GM18861 (cell line): ENCODE measurements around the gene GTPBP1.

ENCODE experiments used
- ATAC-seq: cut with Tn5 transposase; IDR thresholded peaks from one replicate; pipeline ENCODE4 v1.9.1; 2021; ENCODE audit not compliant: unreplicated experiment

GTPBP1 gene

DNA sequence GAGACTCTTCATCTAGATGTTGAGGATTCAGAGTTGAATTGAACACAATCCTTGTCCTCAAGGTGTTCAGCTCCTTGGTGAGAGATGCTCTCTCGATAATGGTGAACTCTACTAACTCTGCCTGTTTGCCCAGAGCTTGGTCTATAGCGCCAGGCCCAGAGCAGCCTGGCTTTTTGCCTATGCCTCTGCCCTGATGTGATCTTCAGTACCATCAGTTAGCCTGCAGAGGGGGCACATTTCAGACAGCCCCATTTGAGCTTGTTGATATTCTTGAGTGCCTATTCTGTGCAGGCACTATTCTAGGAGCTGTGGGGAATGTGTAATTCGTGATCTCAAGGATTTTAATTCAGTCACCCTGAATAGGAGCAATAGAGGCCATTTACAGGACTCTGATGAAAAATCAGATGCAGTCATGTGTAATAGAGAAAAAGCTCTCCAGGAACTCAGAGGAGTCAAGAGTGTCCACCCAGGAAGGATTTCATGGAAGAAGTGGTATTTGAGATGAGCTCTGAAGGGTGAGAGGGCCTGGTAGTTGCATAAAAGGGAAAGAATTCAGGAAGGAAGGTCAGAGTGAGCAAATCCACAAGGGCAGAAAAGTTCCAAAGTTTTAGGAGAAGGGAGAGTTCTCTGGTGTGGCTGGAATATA is 19.3 kb downstream of the GTPBP1 start:
- ATAC-seq: no peak

DNA sequence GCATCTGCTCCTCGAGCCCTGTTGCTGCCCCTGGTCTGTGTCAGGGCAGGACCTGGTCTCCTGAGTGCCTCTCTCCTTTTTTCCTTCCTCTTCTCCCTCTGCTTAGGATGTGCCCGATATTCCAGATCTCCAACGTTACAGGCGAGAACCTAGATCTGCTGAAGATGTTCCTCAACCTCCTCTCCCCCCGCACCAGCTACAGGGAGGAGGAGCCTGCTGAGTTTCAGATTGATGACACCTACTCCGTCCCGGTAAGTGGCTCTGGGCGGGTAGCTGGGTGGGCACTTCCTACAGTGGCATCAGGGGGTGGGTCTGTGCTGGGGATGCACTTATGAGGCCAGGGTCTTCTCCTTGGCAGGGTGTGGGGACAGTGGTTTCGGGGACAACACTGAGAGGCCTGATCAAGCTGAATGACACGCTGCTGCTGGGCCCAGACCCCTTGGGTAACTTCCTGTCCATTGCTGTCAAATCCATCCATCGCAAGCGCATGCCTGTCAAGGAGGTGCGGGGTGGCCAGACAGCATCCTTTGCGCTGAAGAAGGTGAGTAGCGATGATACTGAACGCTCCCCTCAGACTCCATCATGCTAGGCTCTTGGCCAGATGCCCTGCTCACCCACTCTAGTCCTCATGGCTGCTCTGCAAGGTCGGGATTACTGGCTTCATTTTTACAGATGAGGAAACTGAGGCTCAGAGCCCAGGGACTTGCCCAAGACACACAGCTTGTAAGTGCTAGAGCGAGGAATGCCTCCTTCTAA is 20.3 kb downstream of the GTPBP1 start:
- ATAC-seq: no peak

DNA sequence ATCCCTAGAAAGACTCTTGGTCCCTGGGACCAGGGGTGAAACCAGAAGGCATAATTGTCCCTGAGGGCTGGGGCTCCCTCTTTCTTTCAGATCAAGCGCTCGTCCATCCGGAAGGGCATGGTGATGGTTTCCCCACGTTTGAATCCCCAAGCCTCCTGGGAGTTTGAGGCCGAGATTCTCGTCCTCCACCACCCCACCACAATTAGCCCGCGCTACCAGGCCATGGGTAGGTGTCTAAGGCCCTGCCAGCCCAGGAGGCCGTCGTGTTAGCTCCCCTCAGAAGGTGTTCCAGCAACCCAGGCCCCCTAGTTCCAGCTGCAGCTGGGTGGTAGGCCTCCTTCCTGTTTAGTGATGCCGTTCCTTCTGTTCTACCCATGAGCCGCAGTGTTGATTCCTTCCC is 21.4 kb downstream of the GTPBP1 start:
- no peak for ATAC-seq

DNA sequence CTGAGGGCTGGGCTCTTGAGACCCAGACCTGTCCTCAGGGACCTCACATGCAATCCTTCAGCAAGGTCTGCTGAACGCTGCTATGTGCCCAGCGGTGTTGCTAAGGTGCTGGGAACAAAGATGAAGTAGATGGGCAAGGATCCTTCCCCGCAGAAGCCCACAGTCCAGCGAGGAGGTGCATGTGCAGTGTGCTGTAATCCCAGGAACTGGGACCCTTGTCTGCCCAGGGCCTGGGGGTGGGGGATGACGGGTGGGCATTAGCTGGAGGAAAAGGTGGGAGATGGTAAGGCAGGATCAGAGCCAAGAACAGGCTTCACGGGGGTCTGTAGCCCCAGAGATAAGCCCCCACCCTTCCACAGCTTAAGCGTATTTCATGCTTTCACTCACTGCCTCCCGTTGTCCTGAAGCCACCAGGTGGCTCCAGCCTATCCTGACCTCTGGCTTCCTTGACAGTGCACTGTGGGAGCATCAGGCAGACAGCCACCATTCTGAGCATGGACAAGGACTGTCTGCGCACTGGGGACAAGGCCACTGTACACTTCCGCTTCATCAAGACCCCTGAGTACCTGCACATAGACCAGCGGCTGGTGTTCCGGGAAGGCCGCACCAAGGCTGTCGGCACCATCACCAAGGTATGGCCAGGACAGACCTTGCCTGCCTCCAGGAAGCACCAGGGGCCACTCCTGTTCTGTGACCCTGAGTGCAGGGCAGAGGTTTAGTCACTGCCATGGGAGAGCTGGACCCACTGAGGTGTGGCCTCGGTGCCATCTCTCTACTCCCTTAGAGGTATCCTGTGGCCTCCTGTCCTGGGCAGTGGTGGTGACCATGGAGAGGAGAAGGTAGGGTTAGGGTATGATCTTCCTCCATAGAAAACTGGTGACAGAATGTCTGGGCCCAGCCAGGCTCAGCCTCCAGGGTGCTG is 22.0 kb downstream of the GTPBP1 start:
- no peak for ATAC-seq

DNA sequence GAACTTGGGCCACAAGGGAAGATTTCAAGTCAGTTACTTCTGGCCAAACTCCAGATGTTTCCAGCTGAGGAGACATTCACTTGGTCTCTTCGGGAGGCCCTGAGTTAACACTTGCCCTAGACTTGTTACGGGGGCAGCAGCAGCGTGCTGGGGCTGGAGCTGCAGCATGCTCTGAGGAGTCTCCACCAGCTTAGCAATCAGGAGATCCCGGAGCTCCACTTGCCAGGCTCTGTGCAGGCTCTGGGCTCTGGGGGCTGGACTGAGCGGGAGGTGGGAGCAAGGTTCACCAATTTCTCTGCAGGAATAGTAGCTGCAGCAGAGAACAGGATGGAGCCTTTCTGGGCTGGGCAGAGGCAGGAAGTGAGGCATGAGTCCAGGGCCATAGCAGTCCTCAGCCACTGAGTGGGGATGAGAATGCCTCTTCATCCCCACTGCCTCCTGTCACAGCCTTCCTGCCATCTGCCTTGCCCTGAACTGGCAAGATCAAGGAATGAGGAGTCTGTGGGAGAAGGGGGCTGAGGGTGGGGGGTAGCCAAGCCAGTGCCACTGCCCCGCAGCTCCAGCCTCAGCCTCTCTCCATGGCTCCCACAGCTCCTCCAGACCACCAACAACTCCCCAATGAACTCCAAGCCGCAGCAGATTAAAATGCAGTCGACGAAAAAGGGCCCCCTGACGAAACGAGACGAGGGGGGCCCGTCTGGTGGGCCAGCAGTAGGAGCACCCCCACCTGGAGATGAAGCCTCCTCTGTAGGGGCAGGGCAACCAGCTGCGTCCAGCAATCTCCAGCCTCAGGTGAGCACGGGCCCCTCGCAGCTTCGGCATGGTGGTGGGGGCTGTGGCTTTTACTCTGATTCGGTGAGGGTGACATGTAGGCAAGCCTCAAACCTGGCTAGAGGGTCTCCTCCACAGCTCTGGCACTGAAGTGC is 23.4 kb downstream of the GTPBP1 start:
- ATAC-seq: no peak

DNA sequence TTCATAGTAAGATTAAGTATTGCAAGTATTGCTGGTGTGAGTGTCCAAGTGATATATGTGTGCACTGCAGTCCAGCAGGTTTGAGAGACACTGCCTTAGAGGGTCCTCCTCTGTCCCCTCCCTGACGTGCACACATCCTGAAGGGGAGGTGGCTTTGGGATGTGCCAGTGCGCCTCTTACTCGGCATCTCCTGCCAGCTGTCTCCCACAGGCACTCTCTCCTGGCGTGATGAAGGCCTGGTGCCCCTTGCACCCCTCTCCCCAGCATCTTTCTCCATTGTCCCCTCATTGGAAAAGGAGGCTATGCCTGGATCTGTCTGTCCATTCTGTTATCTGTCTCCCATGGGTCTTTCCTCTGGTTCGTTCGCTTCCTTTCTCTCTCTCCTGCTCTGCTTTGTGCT is 24.2 kb downstream of the GTPBP1 start:
- no peak for ATAC-seq

DNA sequence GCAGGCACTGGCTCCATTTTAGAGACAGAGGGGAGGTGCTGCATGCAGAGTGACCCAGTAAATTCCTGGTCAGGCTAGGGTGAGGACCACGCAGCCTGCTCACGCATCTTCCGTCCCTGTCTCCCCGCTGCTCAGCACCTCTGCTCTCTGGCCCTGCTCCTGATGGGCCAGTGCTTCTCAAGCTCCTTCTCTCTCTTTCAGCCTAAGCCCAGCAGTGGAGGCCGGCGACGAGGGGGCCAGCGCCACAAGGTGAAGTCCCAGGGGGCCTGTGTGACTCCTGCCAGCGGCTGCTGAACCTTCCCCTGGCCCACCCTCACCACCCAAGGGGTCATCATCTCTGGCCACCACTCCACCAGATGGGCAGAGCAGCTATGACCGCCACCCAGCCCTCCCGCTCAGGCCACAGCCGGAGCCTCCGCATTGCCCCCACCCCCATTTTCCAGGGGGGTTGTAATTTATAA is 24.7 kb downstream of the GTPBP1 start:
- ATAC-seq: no peak

DNA sequence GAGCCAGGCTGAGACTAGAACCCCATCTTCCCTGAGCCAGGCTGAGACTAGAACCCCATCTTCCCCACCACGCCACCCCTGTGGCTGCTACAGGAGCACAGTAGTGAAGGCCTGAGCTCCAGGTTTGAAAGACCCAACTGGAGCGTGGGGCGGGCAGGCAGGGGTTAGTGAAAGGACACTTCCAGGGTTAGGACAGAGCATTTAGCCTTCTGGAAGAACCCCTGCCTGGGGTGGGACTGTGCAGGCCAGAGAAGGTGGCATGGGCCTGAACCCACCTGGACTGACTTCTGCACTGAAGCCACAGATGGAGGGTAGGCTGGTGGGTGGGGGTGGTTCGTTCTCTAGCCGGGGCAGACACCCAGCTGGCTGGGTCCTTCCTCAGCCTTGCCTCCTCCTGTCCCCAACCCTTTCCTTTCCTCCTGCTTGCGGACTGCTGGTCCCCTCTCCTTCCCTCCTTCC is 26.0 kb downstream of the GTPBP1 start:
- ATAC-seq: no peak

DNA sequence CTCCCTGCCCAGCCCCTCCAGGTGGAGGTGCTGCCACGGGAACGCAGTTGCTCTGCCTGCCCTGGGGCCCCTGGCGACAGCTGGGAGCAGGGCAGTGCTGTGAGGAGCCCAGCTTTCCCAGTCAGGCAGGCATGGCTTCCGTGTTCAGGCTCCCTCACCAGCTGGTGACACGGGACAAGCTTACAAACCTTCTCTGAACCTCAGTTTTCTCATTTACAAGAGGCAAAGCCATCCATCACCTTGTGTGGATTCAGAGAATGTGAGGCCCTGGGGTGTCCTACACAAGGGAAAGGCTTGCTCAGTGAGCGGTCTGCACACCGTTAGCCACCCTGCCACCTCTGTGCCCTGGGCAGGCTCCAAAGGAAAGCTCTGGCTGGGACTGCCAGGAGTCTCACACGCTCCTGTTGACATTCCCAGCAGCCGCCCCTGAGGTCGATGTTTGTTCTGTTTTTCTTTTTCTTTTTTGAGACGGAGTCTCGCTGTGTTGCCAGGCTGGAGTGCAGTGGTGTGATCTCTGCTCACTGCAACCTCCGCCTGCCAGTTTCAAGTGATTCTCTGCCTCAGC is 26.6 kb downstream of the GTPBP1 start:
- ATAC-seq: no peak

DNA sequence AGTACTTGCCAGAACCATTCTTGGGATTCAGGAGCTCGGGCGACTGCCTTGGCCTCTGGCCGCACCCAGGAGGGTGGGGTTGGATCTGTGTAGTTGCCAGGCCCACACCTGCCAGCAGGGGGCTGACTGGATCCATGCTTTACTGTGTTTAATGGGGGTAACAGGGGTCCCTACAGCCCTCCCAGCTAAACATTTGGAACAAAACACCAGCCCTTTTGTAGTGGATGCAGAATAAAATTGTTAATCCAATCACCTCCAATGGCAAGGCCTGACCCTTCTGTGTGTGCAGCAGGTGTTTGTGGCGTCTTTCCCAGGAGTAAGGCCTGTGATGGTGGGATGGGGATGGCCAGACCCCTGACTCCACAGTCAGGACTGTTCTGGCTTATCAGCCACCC is 27.6 kb downstream of the GTPBP1 start:
- no peak for ATAC-seq

DNA sequence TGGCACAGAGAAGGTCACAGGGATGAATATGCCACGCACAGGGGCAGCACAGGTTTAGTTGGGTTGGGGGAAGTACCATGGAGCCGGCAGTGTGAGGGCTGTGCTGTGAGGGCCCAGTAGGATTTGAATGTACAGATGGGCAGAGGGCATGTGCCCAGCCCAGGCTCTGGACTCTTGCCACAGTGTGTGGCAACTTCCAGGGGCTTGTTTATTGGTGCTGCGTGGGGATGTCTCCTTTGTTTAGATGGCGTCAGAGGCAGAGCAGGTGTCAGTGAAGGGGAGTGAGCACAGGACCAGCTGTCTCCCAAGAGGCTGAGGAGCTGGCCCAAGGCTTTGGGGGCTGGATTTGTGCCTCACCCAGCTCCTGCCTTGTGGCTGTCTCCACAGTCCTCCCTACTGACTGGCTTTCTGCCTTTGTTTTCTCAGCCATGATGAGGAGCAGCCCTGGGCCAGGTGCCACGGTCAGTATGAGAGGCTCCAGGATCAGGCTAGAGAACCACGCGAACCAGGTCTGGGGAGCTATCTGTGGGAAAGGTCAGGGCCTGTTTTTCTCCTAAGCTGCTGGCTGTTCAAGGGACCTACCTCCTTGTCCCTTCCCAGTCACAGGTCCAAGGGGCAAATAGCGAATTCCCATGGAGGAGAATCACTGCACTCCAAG is 28.1 kb downstream of the GTPBP1 start:
- no peak for ATAC-seq

DNA sequence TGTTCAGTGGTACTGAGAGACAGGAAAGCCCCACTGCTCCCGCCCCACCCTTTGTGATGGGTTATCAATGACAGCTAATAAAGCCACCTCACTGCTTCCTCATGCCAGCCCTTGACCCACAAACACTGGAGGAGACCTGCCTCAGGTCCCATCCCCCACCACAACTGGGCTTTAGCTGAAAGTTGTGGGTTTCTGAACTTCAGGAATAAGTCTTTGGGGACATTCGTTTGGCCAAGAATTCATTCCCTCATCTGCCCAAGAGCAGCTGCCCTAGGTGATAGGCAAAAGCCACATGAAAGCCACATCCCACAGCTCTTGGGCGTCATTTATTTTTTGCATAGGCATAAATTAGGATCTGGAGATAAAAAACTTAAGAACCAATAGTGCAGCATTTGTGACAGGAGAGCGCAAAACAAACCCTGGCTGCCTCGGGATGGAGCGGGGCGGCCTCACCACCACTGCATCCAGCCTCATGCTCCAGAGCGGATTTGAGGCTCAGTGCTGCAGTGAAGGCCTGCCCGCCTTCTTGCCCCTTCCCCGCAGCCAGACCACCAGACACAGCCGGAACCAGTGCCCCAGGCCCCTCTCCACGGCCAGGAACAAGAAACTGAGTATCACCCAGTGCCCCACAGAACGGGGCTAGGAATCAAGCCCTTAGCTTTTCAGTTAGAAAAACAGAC is 28.8 kb downstream of the GTPBP1 start:
- ATAC-seq: no peak

DNA sequence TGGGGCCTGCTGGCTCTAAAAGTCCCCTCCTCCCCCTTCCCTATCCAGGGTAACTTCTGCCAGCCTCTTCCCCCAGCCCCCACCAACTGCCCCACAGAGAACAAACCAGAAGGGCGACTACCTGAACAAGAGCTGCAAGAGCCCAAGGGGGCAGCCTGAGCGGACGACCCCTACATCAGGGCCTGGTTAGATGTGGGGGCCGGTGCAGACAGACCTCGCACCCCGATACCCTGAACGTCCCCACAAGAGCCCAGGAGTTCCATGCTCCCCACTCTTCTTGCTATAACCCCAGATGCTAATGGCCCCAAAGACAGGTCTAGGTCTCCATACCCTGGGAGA is 29.4 kb downstream of the GTPBP1 start:
- no peak for ATAC-seq

DNA sequence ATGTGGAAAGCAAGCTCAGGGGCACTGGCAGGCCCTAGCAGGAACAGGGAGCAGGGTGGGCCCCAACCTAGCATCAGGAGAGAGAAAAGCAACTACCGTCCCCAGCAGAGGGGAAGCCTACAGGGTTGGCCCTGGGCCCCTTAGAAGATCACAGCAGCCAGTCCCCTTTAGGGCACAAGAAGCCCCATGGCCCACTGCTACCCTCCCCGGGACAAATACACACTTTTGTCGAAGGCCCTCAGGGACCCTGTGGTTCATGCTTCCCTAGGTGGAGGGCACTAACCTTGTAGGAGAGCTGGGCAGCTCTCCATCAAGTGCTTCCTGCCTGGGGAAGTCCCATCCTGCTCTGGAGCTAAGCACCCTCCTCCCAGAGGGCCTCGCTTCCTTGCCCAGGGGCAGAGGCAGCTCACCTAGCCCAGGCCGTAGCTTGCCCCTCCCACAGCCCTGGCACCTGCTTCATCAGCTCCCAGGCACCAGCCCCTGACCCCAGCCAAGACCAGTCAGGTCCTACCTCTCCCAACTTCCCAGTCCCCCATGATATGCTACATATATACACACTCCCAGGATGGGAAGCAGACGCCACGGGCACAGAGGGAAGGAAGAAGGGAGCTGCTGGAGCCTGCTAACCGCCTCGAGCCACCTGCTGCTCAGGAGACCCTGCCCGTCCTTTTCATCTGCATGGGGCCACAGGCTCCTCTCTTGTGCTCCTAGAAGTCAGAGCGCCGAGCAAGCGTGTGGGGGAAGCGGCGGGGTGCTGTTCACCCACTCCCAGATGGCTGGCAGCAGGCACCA is 29.9 kb downstream of the GTPBP1 start:
- ATAC-seq: no peak

DNA sequence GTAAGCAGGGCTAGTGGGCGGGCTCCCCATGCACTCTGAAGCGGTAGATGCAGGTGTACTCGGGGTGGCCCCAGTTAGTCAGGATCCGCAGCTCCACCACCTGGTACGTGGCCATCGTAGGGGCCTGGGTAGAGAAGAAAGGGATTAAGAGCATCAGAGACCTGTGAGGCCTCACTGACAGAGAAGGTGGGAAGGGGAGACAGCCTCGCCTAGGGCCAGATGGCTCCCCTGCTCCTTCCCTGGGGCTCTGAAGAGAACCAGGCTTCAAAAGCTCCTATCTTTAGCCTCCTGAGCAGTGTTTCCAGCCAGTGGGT is 30.5 kb downstream of the GTPBP1 start:
- ATAC-seq: no peak

DNA sequence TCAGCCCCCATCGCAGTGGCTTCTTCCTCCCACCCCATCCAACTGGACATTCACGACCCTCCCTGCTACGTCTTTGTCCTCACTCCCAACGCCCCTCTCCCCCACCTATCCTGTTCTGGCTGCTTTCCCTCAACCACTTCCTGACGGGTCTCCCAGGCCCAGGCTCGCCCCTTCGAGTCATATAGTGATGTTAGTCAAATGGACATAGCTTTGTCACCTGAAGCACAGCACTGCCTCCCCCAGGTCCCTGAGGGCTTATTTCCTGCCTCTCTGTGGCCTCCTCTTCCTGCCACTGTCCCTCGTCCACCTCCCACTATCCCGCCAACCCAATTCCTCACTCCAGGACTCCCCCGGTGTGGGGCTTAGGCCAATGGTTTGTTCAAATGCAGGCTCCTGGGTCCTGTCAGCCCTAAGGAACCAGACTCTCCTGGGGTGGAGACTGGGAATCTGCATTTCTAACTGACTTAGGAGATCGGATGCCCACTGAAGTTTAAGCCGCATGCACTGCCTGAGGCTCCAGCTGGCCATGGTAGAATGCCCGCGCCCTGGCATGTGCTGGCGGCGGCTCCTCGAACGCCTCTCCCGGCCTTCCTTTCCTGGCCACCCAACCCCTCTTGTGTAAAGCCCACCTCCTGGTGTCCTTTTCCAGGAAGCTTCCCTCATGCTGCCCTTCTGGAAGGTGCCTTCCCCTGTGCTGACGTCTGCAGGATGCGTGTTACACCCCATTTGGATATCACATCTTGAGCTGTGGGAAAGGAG is 31.7 kb downstream of the GTPBP1 start:
- ATAC-seq: no peak

DNA sequence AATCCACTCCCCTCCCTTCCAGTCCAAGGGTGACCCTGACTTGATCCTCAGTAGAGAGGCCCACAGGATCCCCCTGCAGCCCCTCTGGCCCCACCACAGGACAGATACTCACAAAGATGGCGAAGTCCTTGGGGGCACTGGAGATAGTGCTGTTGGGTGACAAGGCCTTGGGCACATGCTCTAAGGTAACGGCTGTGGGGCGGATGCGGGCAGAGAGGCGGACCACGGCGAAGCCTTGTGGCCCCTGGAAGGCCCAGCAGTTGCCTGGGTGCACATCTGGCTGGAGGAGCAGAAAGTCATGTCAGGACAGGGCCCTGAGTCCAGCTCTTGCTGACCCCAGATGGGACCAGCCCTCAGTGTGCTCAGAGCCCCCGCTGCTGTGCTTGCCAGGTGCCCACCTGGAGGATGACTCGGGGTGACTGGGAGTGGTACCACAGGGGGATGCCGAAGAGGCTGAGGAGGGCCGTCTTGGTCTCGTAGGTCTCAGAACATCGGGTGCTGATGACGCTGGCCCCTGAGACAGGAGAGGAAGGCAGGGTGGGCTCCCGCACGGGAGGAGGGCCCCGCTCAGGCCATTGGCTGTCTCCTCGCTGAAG is 32.8 kb downstream of the GTPBP1 start:
- ATAC-seq: no peak
